Neural cell (in vitro differentiated cells): ENCODE results near the gene ENGASE. TPM values are rescaled to one million over a fixed set of nuclear protein-coding genes. Genes with fewer than 3 reads are reported as not detected.

Source experiments
- H2AFZ ChIP-seq: fragments of 200-600, 300-800 bp; sonication (generic), shearing (Covaris generic); 2 replicates; pipeline ENCODE4 v1.6.0; 2014; ENCODE audit warnings: low read depth, mild to moderate bottlenecking, antibody characterized with exemption, low read length, moderate library complexity
- H3F3A ChIP-seq: fragments of 200-600 bp; shearing (Covaris generic); 2 replicates; pipeline ENCODE4 v1.6.1; 2016; ENCODE audit warnings: mild to moderate bottlenecking, moderate library complexity, mixed read lengths, antibody characterized with exemption, low read length; ENCODE audit not compliant: insufficient read depth, poor library complexity, severe bottlenecking
- H3K27ac ChIP-seq: fragments of 200-600, 300-800 bp; sonication (generic), shearing (Covaris generic); 2 replicates; pipeline ENCODE4 v1.5.1; 2014; ENCODE audit warnings: mild to moderate bottlenecking, low read length, moderate library complexity
- H3K27me3 ChIP-seq: fragments of 300-800, 200-600 bp; sonication (generic), shearing (Covaris generic); 2 replicates; pipeline ENCODE4 v1.6.0; 2014; ENCODE audit warnings: mild to moderate bottlenecking, low read depth, low read length, moderate library complexity; ENCODE audit not compliant: insufficient read depth
- H3K36me3 ChIP-seq: fragments of 300-800, 200-600 bp; sonication (generic), shearing (Covaris generic); 2 replicates; pipeline ENCODE4 v1.5.1; 2014; ENCODE audit warnings: mild to moderate bottlenecking, antibody characterized with exemption, low read length, moderate library complexity; ENCODE audit not compliant: insufficient read depth
- H3K4me2 ChIP-seq: fragments of 300-800, 200-600 bp; sonication (generic), shearing (Covaris generic); 2 replicates; pipeline ENCODE4 v1.6.0; 2014; ENCODE audit warnings: mild to moderate bottlenecking, low read length
- H3K4me3 ChIP-seq: fragments of 300-800, 200-600 bp; sonication (generic), shearing (Covaris generic); 2 replicates; pipeline ENCODE4 v1.5.1; 2014; ENCODE audit warnings: mild to moderate bottlenecking, low read length, moderate library complexity
- H3K79me2 ChIP-seq: fragments of 200-600 bp; shearing (Covaris generic); replicated peaks from 2 replicates; pipeline ENCODE4 v1.6.0; 2014; ENCODE audit warnings: mild to moderate bottlenecking, low read length, moderate library complexity; ENCODE audit not compliant: insufficient read depth
- H3K9ac ChIP-seq: fragments of 300-800, 200-600 bp; sonication (generic), shearing (Covaris generic); 2 replicates; pipeline ENCODE4 v1.6.1; 2016; ENCODE audit warnings: mild to moderate bottlenecking, low read length, mixed read lengths
- H3K9me2 ChIP-seq: fragments of 200-600 bp; shearing (Covaris generic); 2 replicates; pipeline ENCODE4 v1.6.1; 2016; ENCODE audit warnings: mild to moderate bottlenecking, low read length, mixed read lengths; ENCODE audit not compliant: insufficient read depth
- H3K9me3 ChIP-seq: fragments of 200-600, 300-800 bp; sonication (generic), shearing (Covaris generic); 2 replicates; pipeline ENCODE4 v1.6.1; 2016; ENCODE audit warnings: mild to moderate bottlenecking, mixed run types, low read length, moderate library complexity, mixed read lengths
- H4K20me1 ChIP-seq: fragments of 200-600 bp; shearing (Covaris generic); 2 replicates; pipeline ENCODE4 v1.6.1; 2016; ENCODE audit warnings: mild to moderate bottlenecking, mixed run types; ENCODE audit not compliant: insufficient read depth
- CTCF ChIP-seq: fragments of 450-650 bp; IDR thresholded peaks from 2 replicates; pipeline ENCODE4 v1.5.1; 2014; ENCODE audit warnings: antibody characterized with exemption, mild to moderate bottlenecking, moderate library complexity; ENCODE audit not compliant: poor library complexity, severe bottlenecking
- EP300 ChIP-seq: fragments of 450-650 bp; conservative IDR thresholded peaks from 2 replicates; pipeline ENCODE4 v1.6.1; 2014; ENCODE audit warnings: antibody characterized with exemption, mild to moderate bottlenecking, moderate library complexity; ENCODE audit not compliant: poor library complexity, severe bottlenecking
- EZH2 ChIP-seq: fragments of 200-600, 300-800 bp; shearing (Covaris generic), sonication (generic); IDR thresholded peaks from 2 replicates; pipeline ENCODE4 v1.6.1; 2014; ENCODE audit warnings: antibody characterized with exemption, low read length, borderline replicate concordance, mild to moderate bottlenecking; ENCODE audit not compliant: insufficient read depth, poor library complexity, severe bottlenecking
- MXI1 ChIP-seq: fragments of 450-650 bp; conservative IDR thresholded peaks from 2 replicates; pipeline ENCODE4 v1.6.1; 2014; ENCODE audit warnings: antibody characterized with exemption, mild to moderate bottlenecking; ENCODE audit not compliant: poor library complexity, severe bottlenecking
- POLR2AphosphoS5 ChIP-seq: IDR thresholded peaks from 2 replicates; pipeline ENCODE4 v1.6.1; 2012
- RAD21 ChIP-seq: fragments of 450-650 bp; conservative IDR thresholded peaks from 2 replicates; pipeline ENCODE4 v1.6.1; 2014; ENCODE audit warnings: antibody characterized with exemption, mild to moderate bottlenecking, moderate library complexity
- REST ChIP-seq: IDR thresholded peaks from 2 replicates; pipeline ENCODE4 v1.6.1; 2012; ENCODE audit warnings: borderline replicate concordance
- SMC3 ChIP-seq: fragments of 450-650 bp; conservative IDR thresholded peaks from 2 replicates; pipeline ENCODE4 v1.6.1; 2014; ENCODE audit warnings: antibody characterized with exemption, mild to moderate bottlenecking, moderate library complexity; ENCODE audit not compliant: poor library complexity
- TAF1 ChIP-seq: IDR thresholded peaks from 2 replicates; pipeline ENCODE4 v1.6.1; 2012; ENCODE audit warnings: low read depth
- polyA plus RNA-seq: library from polyadenylated mRNA; depleted of rRNA; stranded (reverse); fragments of >200 nt; gene quantifications from 2 replicates; pipeline ENCODE4 v1.2.3, GENCODE V29; 2014

Gene ENGASE
- polyA plus RNA-seq, 1 donor from 2014 or later, result 13.0 TPM

- no peak for TF ChIP-seq CTCF
- Histone ChIP-seq H3K4me2 (no peak overlapping the region), H3K27me3 (no peaks in the 10 kb centered on the region), H3K9me2 (no peaks in the 10 kb centered on the region), H3K4me3 (no peak overlapping the region), H3K79me2 (no peaks in the 10 kb centered on the region), H3F3A (no peaks in the 10 kb centered on the region), H3K27ac (no peak overlapping the region), H3K9me3 (no peaks in the 10 kb centered on the region), H4K20me1 (no peaks in the 10 kb centered on the region), H3K9ac (no peak overlapping the region), H2AFZ (no peak overlapping the region), H3K36me3 (no peaks in the 10 kb centered on the region)
These were observed 25.8 kb downstream of the ENGASE start for GRCh38 chr17:79100405-79100804.

- H3K27ac ChIP-seq, result no peak overlapping the region
- H3K9ac ChIP-seq, result no peak overlapping the region
- no peaks in the 10 kb centered on the region for H3K9me3 ChIP-seq
- no peak overlapping the region for H3K4me2 ChIP-seq
- H3K36me3 ChIP-seq, result no peaks in the 10 kb centered on the region
- no peak overlapping the region for H3K4me3 ChIP-seq
- no peaks in the 10 kb centered on the region for H3K9me2 ChIP-seq
- H2AFZ ChIP-seq, result no peak overlapping the region
- H4K20me1 ChIP-seq, result no peaks in the 10 kb centered on the region
- H3K79me2 ChIP-seq, result no peaks in the 10 kb centered on the region
- H3F3A ChIP-seq, result no peaks in the 10 kb centered on the region
- TF ChIP-seq CTCF (no peak), EP300 (no peak), TAF1 (no peak), RAD21 (no peak), REST (no peak), SMC3 (no peak), MXI1 (no peak), POLR2AphosphoS5 (no peak), EZH2 (no peak)
- H3K27me3 ChIP-seq, result no peaks in the 10 kb centered on the region
These were observed 26.6 kb downstream of the ENGASE start for GRCh38 chr17:79101111-79101673.
